ENCODE data around the gene C2CD4B. TPM values are rescaled to one million over a fixed set of nuclear protein-coding genes. Genes with fewer than 3 reads are reported as not detected.

Gene C2CD4B
- total and polyA plus RNA-seq, 9 donors = 1.1 to 6.8 (median 3.2) TPM

DNA sequence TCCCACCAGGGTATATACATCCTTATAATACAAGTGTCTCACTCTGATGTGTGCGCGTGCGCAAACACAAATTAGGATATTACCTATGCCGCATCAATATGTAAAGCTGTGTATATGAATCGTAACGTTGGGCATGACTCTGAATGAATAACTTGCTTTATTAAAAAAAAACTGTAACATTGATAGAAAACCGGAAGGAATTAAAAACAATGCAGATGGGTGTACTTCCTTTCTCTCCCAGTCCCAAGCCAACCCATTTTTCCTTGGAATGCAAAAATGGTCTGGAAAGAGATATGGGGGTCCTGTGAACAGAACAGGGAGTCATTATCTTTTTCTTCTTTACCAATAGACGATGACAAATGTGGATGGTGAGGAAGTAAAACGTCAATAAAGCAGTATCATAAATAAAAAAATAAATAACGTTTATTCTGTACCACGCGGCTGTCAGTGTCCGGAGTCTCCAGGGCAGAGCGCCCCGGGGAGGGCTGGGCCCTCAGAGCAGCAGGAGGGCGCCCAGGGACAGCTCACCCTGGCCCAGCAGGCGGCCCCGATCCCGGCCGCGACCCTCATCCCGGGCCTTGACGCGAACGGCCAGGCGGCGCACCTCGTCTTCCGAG, 1.6 kb downstream of the C2CD4B start:
- Histone ChIP-seq H3K36me3 (ENCODE audit: control insufficient read depth, insufficient read depth, low read length) (no peaks in the 10 kb centered on the region), H3K27ac (ENCODE audit: low read length) (peak overlapping the region; percentile 43), H3K4me3 (ENCODE audit: low read length) (peak overlapping the region; percentile 22), H3K4me1 (ENCODE audit: control insufficient read depth, insufficient read depth, low read length) (peaks cover 8% of the 10 kb centered on the region), H3K9me3 (replicated peaks; ENCODE audit: control insufficient read depth, low read depth, low read length) (no peaks in the 10 kb centered on the region), H3K27me3 (ENCODE audit: control insufficient read depth, insufficient read depth, low read length) (peaks cover 25% of the 10 kb centered on the region)
- WGBS (ENCODE audit: insufficient coverage) = 6% methylated on average over 20 of the region's 29 CpGs
- no peak for DNase-seq

DNA sequence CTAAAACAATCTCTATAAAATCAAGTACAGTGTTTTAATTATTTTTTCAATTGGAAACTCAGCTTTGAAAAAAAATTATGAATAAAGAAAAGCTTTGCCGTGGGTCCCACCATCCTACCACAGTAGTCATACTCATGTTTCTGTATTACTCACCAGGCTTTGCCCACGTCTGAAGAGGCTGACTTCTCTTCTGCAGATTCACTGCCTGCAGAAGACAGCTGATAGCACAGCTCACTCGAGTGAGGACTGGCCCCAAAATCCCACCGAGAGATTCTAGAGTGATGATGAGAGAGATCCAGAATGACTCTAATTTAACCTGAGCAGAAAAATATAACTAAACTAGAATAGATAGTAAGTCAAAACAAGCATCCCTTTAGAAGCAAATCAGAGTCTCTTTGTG, 11.9 kb downstream of the C2CD4B start:
- no peaks in the 10 kb centered on the region for H3K4me1 ChIP-seq (ENCODE audit: control insufficient read depth, insufficient read depth, low read length)
- 29% methylated on average over 1 of the region's 4 CpGs for WGBS (ENCODE audit: insufficient coverage)
- DNase-seq = no peak
- H3K4me3 ChIP-seq (ENCODE audit: low read length) = no peak overlapping the region
- H3K27me3 ChIP-seq (ENCODE audit: control insufficient read depth, insufficient read depth, low read length) = no peaks in the 10 kb centered on the region
- no peak overlapping the region for H3K27ac ChIP-seq (ENCODE audit: low read length)
- no peaks in the 10 kb centered on the region for H3K9me3 ChIP-seq (replicated peaks; ENCODE audit: control insufficient read depth, low read depth, low read length)
- no peaks in the 10 kb centered on the region for H3K36me3 ChIP-seq (ENCODE audit: control insufficient read depth, insufficient read depth, low read length)

DNA sequence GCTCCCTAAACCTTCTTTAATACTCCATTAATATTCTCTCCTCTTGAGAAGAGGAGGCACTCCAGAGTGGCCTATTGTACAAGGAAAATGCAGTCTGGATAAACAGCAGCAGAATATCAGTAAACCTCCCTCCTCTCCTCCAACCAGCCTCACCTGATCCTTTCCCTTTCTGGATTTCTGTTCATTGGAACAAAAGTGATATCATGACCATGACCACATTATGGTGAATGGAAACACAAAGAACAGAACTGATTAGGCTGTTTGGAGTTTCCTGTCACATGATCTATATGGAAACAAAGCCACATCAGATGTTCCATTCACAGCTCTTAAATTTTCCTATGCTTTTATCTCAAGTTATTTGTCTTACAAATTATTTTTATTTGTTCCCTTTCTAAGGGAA, 14.6 kb downstream of the C2CD4B start:
- DNase-seq = no peak

DNA sequence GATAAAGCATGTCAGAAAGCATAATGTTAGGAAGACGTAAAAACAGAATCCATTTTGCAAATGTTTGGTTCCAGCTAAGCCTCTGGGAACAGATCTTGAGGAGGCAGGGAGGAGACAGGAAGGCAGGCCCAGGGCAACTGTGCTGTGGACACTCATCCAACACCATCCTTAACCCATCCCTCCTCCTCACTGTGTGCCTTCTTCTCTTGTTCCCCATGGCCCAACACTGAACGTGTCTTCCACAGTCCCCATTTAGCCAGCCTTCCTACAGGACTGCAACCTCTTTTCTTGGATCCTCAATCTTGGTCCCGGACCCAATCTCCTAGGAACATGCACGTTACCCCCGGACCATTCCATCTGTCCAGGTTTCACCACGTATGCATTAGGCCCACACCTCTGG, 15.4 kb downstream of the C2CD4B start:
- Histone ChIP-seq H3K36me3 (ENCODE audit: control insufficient read depth, insufficient read depth, low read length) (no peaks in the 10 kb centered on the region), H3K4me3 (ENCODE audit: low read length) (no peak overlapping the region), H3K4me1 (ENCODE audit: control insufficient read depth, insufficient read depth, low read length) (no peaks in the 10 kb centered on the region), H3K27ac (ENCODE audit: low read length) (no peak overlapping the region), H3K9me3 (replicated peaks; ENCODE audit: control insufficient read depth, low read depth, low read length) (no peaks in the 10 kb centered on the region), H3K27me3 (ENCODE audit: control insufficient read depth, insufficient read depth, low read length) (no peaks in the 10 kb centered on the region)
- 99% methylated on average over 5 of the region's 6 CpGs for WGBS (ENCODE audit: insufficient coverage)
- DNase-seq = no peak

More for the DNA sequence above, 14.6 kb downstream of the C2CD4B start:
- Histone ChIP-seq H3K36me3 (ENCODE audit: control insufficient read depth, insufficient read depth, low read length) (no peaks in the 10 kb centered on the region), H3K27ac (ENCODE audit: low read length) (no peak overlapping the region), H3K4me3 (ENCODE audit: low read length) (no peak overlapping the region), H3K27me3 (ENCODE audit: control insufficient read depth, insufficient read depth, low read length) (no peaks in the 10 kb centered on the region), H3K9me3 (replicated peaks; ENCODE audit: control insufficient read depth, low read depth, low read length) (no peaks in the 10 kb centered on the region), H3K4me1 (ENCODE audit: control insufficient read depth, insufficient read depth, low read length) (no peaks in the 10 kb centered on the region)

DNA sequence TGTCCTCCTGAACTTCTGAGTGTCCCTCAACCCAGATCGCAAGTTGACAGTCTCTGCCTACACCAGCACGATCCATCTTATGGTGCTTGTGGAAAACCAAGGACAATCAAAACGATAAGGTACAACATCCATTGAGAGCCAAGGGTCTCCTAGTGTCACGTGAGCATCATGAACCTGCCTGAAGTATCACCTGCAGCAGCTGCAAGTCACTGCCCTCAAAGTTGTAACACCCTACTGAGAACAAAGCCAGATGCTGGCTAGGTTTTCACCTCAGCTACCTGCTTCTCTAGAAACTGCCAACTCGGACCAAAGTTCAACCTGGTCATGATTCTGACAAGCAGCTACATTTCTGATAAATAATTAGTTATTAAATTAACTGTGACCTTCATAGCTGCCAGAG, 17.5 kb downstream of the C2CD4B start:
- DNase-seq = no peak
- 94% methylated on average over 4 of the region's 5 CpGs for WGBS (ENCODE audit: insufficient coverage)

DNA sequence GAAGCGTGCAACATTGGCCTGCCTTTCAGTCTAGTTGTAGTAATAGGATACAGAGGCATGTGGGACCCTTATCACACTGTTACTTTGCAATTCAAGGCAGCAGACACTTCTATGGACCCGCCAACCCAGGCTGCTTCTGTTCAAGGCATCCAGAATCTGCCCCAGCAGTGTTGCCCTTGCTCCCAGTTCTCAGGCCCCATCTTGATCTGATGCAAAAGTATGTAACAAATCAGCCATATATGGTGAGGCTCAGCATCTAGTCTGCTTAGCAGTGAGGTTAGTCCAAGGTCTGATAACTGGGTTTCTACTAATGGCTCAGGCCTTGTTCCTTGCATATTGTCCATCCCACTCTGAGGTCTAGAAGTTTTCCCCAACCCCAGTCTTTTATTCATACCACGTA, 17.9 kb downstream of the C2CD4B start:
- H3K4me1 ChIP-seq (ENCODE audit: control insufficient read depth, insufficient read depth, low read length) = no peaks in the 10 kb centered on the region
- 90% methylated on average over 1 of the region's 3 CpGs for WGBS (ENCODE audit: insufficient coverage)
- no peak overlapping the region for H3K27ac ChIP-seq (ENCODE audit: low read length)
- DNase-seq = no peak
- H3K4me3 ChIP-seq (ENCODE audit: low read length) = no peak overlapping the region
- no peaks in the 10 kb centered on the region for H3K36me3 ChIP-seq (ENCODE audit: control insufficient read depth, insufficient read depth, low read length)
- no peaks in the 10 kb centered on the region for H3K9me3 ChIP-seq (replicated peaks; ENCODE audit: control insufficient read depth, low read depth, low read length)
- no peaks in the 10 kb centered on the region for H3K27me3 ChIP-seq (ENCODE audit: control insufficient read depth, insufficient read depth, low read length)

More for the DNA sequence above, 17.5 kb downstream of the C2CD4B start:
- no peaks in the 10 kb centered on the region for H3K36me3 ChIP-seq (ENCODE audit: control insufficient read depth, insufficient read depth, low read length)
- H3K9me3 ChIP-seq (replicated peaks; ENCODE audit: control insufficient read depth, low read depth, low read length) = no peaks in the 10 kb centered on the region
- no peaks in the 10 kb centered on the region for H3K4me1 ChIP-seq (ENCODE audit: control insufficient read depth, insufficient read depth, low read length)
- H3K4me3 ChIP-seq (ENCODE audit: low read length) = no peak overlapping the region
- H3K27ac ChIP-seq (ENCODE audit: low read length) = no peak overlapping the region
- no peaks in the 10 kb centered on the region for H3K27me3 ChIP-seq (ENCODE audit: control insufficient read depth, insufficient read depth, low read length)

DNA sequence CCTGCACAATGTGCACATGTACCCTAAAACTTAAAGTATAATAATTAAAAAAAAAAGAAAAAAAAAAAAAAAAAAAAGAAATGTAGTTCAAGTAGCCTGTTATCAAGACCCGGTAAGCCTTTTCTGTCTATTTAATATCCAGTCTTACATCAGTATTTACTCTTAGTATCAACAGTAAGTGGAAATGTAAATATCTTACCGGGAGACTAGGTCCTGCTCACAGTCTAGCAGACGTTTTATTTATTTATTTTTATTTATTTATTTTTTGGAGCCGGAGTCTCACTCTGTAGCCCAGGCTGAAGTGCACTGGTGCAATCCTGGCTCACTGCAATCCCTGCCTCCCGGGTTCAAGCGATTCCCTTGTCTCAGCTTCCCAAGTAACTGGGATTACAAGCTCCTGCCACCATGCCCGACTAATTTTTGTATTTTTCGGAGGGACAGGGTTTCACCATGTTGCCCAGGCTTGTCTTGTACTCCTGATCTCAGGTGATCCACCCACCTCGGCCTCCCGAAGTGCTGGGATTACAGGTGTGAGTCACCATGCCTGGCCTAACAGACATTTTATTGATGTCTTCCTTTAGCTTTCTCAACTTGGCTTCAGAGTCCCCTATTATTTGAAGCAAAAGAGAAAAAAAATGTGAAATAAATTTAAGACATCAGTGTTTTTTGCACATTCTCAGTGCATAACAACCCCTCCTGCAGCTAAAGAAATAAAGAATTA, 19.9 kb downstream of the C2CD4B start:
- 96% methylated on average over 5 of the region's 10 CpGs for WGBS (ENCODE audit: insufficient coverage)
- no peak for DNase-seq
- Histone ChIP-seq H3K27ac (ENCODE audit: low read length) (no peak overlapping the region), H3K9me3 (replicated peaks; ENCODE audit: control insufficient read depth, low read depth, low read length) (no peaks in the 10 kb centered on the region), H3K27me3 (ENCODE audit: control insufficient read depth, insufficient read depth, low read length) (no peaks in the 10 kb centered on the region), H3K4me1 (ENCODE audit: control insufficient read depth, insufficient read depth, low read length) (no peaks in the 10 kb centered on the region), H3K36me3 (ENCODE audit: control insufficient read depth, insufficient read depth, low read length) (no peaks in the 10 kb centered on the region), H3K4me3 (ENCODE audit: low read length) (no peak overlapping the region)

DNA sequence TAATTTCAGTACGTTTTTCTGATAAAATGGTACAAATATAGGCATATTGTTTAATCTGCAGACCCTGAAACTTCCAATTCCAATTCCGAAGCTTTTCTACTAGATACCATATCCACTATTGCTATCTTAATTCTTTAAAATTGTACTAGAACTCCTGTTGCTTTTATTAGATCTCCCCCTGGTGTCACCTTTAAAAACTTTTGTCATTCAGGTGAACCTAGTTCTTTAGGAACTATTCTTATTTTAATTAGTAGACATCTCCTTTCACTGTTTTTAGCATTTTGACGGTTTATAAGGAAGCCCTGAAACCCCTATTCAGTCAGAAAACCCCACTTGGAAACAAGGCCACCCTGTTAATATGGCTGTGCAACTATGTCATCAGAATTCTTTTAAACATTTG, 22.3 kb downstream of the C2CD4B start:
- no peak for DNase-seq
- Histone ChIP-seq H3K27me3 (ENCODE audit: control insufficient read depth, insufficient read depth, low read length) (no peaks in the 10 kb centered on the region), H3K4me1 (ENCODE audit: control insufficient read depth, insufficient read depth, low read length) (no peaks in the 10 kb centered on the region), H3K27ac (ENCODE audit: low read length) (no peak overlapping the region), H3K4me3 (ENCODE audit: low read length) (no peak overlapping the region), H3K9me3 (replicated peaks; ENCODE audit: control insufficient read depth, low read depth, low read length) (no peaks in the 10 kb centered on the region), H3K36me3 (ENCODE audit: control insufficient read depth, insufficient read depth, low read length) (no peaks in the 10 kb centered on the region)
- WGBS (ENCODE audit: insufficient coverage) = no CpG with 5 or more reads among the region's 3 CpGs

DNA sequence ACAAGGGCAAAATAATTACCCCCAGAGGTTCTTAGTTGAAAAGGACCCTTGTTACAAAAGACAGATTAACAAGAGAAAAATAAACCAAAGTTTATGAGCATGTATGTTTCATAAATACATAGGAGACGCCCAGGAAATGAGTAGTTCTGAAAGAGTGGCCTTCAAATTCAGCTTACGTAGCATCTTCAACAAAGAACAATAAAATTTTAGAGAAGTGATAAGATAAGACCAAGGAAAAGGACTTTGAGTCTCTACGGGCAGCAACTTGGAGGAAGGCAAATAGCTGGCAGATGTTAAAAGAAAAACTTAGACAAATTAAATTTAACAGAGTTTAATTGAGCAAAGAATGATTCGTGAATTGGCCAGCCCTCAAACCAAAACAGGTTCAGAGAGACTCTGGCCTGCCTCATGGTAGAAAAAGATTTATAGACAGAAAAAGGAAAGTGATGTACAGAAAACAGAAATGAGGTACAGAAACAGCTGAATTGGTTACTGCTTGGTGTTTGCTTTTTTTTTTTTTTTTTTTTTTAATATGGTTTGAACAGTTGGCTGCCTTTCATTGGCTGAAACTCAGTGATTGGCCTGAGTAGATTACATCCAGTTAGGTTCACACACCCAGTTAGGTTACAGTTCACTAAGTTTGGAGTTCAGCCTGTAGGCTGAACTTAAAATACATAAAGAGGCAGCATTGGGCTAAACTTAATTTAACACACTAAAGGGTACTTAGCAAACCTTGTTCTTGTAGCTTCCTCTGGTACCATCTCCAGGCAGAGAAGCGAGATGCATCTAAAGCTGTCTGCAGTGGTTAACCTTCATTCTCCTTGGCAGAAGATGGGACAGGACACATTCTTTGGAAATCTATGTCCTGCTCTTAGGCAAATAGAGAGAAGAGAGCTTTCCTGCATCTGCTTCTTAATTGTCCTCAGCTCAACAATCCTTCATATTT, 23.2 kb downstream of the C2CD4B start:
- Histone ChIP-seq H3K27ac (ENCODE audit: low read length) (no peak overlapping the region), H3K4me3 (ENCODE audit: low read length) (no peak overlapping the region), H3K27me3 (ENCODE audit: control insufficient read depth, insufficient read depth, low read length) (no peaks in the 10 kb centered on the region), H3K9me3 (replicated peaks; ENCODE audit: control insufficient read depth, low read depth, low read length) (no peaks in the 10 kb centered on the region), H3K4me1 (ENCODE audit: control insufficient read depth, insufficient read depth, low read length) (no peaks in the 10 kb centered on the region), H3K36me3 (ENCODE audit: control insufficient read depth, insufficient read depth, low read length) (no peaks in the 10 kb centered on the region)
- WGBS (ENCODE audit: insufficient coverage) = no CpG with 5 or more reads among the region's 5 CpGs
- no peak for DNase-seq

DNA sequence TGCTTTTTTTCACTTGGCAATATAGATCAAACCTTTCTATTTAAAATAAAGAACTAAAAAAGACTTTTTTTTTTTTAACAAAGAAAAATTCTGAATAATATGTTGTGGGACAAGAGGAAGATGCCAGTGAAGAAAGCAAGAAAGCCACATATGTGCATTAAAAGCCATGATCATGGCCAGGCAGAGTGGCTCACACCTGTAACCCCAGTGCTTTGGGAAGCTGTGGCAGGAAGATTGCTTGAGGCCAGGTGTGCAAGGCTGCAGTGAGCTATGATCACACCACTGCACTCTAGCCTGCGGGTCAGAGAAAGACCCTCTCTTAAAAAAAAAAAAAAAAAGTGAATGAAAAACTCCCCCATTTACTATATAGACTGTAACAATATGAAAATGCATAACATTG, 23.9 kb downstream of the C2CD4B start:
- DNase-seq = no peak
- Histone ChIP-seq H3K4me3 (ENCODE audit: low read length) (no peak overlapping the region), H3K9me3 (replicated peaks; ENCODE audit: control insufficient read depth, low read depth, low read length) (no peaks in the 10 kb centered on the region), H3K27ac (ENCODE audit: low read length) (no peak overlapping the region), H3K27me3 (ENCODE audit: control insufficient read depth, insufficient read depth, low read length) (no peaks in the 10 kb centered on the region), H3K36me3 (ENCODE audit: control insufficient read depth, insufficient read depth, low read length) (no peaks in the 10 kb centered on the region), H3K4me1 (ENCODE audit: control insufficient read depth, insufficient read depth, low read length) (no peaks in the 10 kb centered on the region)
- no CpG with 5 or more reads among the region's 1 CpG for WGBS (ENCODE audit: insufficient coverage)
